HL-60/S4 treated with retinoic acid at 250 ng/mL for 4 days and 3 days (cell line): ENCODE measurements around the gene TRPM3.

Experiments used
- in situ Hi-C: fragments of 300-500 bp; cut with MboI; formaldehyde crosslinking; loops from 2 replicates; pipeline ENCODE4 v1.7.0; 2022; ENCODE audit warnings: low sequenced_read_pairs

Gene TRPM3

GRCh38 chr9:70901013-70901412 is 220.4 kb downstream of the TRPM3 start:
- in situ Hi-C loops, result no loop called here

DNA sequence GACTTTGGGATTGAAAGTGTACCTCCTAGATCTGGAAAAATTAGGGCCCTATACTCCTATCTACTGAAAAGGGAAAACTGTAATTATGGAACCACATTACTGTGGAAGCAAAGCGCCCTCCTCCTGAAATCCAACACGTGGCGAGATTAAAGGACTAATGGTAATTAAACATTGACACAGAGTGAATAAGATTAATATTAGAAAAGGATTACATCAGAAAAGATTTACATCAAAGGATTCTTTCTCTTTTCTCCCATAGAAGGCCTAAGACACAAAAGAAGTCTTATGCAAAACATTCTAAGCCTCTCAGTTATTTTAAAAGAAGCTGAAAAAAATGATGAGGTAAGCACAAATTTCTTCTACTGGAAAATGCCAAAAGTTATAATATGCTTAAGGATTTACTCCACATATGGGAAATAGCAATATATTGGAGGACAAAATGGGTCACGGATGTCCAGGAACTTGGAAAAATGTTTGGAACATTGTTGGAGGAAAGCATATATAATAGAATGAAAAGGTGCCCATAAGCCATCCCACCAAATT is 227.8 kb downstream of the TRPM3 start:
- in situ Hi-C loops, result no loop called here

DNA sequence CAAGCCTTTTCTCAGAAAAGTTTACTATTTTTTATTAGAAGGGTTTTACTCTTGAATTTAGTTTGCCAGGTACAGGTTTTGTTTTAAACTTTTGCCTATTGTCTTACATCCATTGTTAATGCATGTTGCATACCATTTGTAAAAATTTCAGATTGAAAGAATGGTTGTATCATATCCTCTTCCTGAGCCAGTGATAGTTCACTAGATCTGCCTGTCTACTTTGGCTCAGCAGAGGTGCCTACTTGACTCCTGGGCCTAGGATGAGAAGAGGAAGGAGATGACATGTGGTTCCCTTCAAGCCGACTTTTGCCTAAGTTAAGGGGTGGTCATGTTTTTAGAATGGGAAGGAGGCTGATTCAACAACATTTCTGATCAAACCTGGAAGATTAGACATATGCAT is 232.9 kb downstream of the TRPM3 start:
- in situ Hi-C loops, result no loop called here

DNA sequence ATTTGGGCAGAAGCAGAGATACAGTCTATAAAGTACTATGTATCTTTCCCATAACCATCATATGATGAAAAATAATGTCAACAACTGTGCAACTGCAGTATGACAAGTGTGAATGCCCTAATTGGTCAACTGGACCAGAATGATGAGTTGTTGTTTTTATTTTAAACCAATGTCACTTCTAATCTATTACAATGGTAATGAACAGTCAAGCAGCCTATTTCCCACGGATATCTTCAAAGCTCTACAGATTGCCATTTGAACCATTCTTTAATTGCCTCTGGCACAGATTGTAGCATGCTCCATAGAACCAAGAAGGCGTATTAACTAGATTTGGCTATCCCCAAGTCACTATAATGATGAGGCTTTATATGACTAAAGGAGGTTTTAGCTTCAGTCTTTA is 233.6 kb downstream of the TRPM3 start:
- in situ Hi-C loops, result no loop called here

- in situ Hi-C loops, result no loop called here
Measured at GRCh38 chr9:70883963-70884793, 237.2 kb downstream of the TRPM3 start.

- in situ Hi-C loops, result no loop called here
Measured at GRCh38 chr9:70883056-70883455, 238.4 kb downstream of the TRPM3 start.

DNA sequence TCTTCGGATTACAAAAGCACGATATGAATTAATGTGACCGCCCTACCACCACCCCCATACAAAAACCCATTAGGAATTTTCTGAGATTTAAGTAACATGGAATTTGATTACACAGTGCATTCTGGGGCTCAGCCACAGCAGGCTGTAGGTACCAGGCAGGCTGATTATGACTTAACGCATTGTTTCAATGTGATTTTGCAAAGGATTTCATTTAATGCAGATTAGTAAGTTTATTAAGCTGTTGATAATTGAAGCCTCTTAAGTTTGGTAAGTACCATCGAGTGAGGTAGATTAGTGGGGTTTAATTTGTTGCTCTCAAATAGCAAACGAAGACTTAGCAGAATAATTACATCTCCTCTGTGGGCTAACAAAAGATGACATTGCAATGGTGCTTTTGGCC is 240.1 kb downstream of the TRPM3 start:
- in situ Hi-C loops, result no loop called here

- in situ Hi-C loops, result no loop called here
Measured at GRCh38 chr9:70880535-70880934, 240.9 kb downstream of the TRPM3 start.

DNA sequence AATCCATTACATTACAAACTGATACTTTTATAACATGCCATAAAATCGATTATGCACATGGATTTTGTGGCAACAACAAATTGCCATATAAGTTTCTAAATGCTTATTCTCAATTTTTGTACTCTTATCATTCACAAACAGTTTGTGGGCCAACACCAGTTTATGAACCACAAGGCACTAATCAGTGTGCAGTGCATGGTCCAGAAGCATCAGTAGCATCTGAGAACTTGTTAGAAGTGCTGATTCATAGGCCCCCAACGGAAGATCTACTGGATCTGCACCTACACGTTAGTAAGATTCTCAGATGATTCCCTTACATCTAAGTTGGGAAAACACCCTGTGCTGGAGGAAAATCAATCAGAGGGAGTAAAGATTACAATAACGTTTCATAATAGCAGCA is 242.8 kb downstream of the TRPM3 start:
- in situ Hi-C loops, result no loop called here

GRCh38 chr9:70874451-70874850 is 247.0 kb downstream of the TRPM3 start:
- in situ Hi-C loops, result no loop called here

- in situ Hi-C loops, result no loop called here
Measured at GRCh38 chr9:70873506-70873905, 247.9 kb downstream of the TRPM3 start.

- in situ Hi-C loops, result no loop called here
Measured at GRCh38 chr9:70868661-70869652, 252.5 kb downstream of the TRPM3 start.

GRCh38 chr9:70868041-70868440 is 253.4 kb downstream of the TRPM3 start:
- in situ Hi-C loops, result no loop called here

DNA sequence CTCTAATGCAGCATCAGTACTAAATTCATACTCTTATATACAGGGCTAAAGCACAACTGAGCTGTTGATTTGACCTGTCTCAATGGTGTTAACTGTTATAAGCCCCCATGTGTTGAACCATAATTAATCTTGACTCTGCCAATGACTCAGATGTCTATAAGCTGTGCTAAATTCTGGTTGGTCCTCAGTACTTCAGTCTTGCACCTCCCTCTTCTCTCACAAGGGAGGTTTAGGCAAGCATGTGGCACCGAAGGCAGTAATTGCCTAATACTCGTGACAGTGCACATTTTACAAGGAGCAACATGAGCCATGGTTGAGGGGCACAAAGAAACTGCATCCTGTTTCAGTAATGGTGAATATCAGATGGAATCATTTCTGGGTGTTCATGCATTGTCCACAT is 255.9 kb downstream of the TRPM3 start:
- in situ Hi-C loops, result no loop called here

- in situ Hi-C loops, result no loop called here
Measured at GRCh38 chr9:70861797-70862196, 259.6 kb downstream of the TRPM3 start.

- in situ Hi-C loops, result no loop called here
Measured at GRCh38 chr9:70861376-70861775, 260.0 kb downstream of the TRPM3 start.

GRCh38 chr9:70859694-70860093 is 261.7 kb downstream of the TRPM3 start:
- in situ Hi-C loops, result no loop called here

DNA sequence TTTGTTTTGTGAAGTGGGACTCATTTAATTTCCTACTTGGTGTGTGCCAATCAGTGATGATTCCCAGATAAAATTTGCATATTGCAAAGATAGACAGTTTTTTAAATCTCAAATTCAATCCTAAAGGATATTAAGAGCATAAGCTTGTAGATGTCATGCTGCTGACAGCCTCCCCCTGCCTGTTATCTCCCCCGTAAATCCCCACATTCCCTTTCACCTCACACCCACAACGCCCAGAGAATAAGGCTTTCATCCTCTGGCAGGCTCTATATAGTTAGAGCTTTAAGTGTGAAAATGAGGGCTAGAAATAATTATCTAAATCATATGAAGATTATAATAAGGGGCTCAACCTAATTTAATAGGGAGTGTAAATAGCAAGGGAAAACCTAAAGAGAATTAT is 265.0 kb downstream of the TRPM3 start:
- in situ Hi-C loops, result no loop called here

DNA sequence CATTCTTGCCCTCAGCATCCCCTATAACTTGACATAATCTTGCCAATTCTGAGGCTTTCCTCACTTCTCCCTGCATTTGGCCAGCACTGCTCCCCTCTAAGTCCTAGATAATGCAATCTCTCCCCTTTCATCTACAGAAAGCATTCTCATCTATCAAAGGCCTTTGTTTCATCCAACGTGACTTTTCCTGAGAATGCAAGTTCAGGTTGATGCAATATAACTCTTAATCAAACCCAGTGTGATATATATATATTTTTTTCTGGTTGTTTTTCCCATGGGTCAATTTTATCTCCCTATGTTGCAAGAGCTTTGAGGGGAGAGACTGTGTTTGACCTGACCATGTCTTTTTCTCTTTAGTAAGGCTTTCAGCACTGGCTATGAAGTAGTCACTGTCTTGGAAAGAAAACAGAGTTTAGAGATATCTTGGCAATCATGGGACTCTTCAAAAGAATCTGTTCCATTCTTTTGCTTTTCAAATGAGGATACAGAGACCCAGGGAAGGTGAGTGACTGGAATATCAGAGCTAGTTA is 268.6 kb downstream of the TRPM3 start:
- in situ Hi-C loops, result no loop called here

DNA sequence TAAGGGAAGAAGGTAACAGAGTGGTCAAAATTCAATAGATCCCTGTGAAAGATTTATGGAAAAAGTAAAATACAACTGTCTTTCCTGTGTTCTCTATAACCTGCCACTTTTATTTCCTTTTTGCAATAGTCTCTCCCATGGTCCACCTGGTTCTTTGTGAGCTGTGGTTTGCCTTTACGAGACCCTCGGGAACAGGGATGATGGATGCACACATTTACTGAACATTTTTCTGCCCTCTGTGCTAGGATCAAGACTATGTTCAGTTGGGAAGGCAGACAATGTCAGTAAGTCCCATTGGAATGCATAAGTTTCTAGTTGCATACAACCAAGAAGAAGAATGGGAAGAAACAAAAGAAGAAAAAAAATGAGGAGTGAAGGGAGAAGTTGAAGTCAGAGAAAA is 281.2 kb downstream of the TRPM3 start:
- in situ Hi-C loops, result no loop called here

- in situ Hi-C loops, result no loop called here
Measured at GRCh38 chr9:70835323-70835722, 286.1 kb downstream of the TRPM3 start.
